HL-60 (cell line): ENCODE results near the gene CNKSR2.

Experiments used
- CTCF ChIP-seq: IDR thresholded peaks from one replicate; pipeline ENCODE4 v1.5.1; 2011; ENCODE audit warnings: low read length, control low read depth, inconsistent platforms; ENCODE audit not compliant: insufficient read depth
- GABPA ChIP-seq: IDR thresholded peaks from 2 replicates; pipeline ENCODE4 v1.6.1; 2012; ENCODE audit warnings: low read depth
- POLR2AphosphoS5 ChIP-seq: IDR thresholded peaks from 2 replicates; pipeline ENCODE4 v1.6.1; 2012; ENCODE audit warnings: low read depth
- REST ChIP-seq: IDR thresholded peaks from 2 replicates; pipeline ENCODE4 v1.6.1; 2012; ENCODE audit warnings: low read depth; ENCODE audit not compliant: insufficient replicate concordance

- no peak for TF ChIP-seq POLR2AphosphoS5
- TF ChIP-seq CTCF: no peak
- TF ChIP-seq REST: no peak
- no peak for TF ChIP-seq GABPA
Measured at GRCh38 chrX:21612154-21612553, 237.9 kb downstream of the CNKSR2 start.
